GM23338 (cell line): ENCODE data around the gene TMEM201. TPM values are rescaled to one million over a fixed set of nuclear protein-coding genes. Genes with fewer than 3 reads are reported as not detected.

Experiments used
- ATAC-seq: fragments of 200-7000 bp; cut with Tn5 transposase; 3 replicates; pipeline ENCODE4 v1.9.1; 2020
- DNase-seq: peaks from one replicate; pipeline ENCODE4 v3.0.0-alpha.2; 2015; ENCODE audit warnings: low spot score
- H2AFZ ChIP-seq: fragments of 200-600 bp; sonication (generic); 2 replicates; pipeline ENCODE4 v1.8.0; 2016; ENCODE audit warnings: antibody characterized with exemption, mild to moderate bottlenecking, moderate library complexity
- H3F3A ChIP-seq: fragments of 200-600 bp; sonication (generic); replicated peaks from 2 replicates; pipeline ENCODE4 v1.8.0; 2017; ENCODE audit warnings: antibody characterized with exemption, mixed run types, low read depth
- H3K27ac ChIP-seq: fragments of 200-600 bp; sonication (generic); 2 replicates; pipeline ENCODE4 v1.6.1; 2016; ENCODE audit warnings: low read depth
- H3K27me3 ChIP-seq: fragments of 200-600 bp; sonication (generic); 2 replicates; pipeline ENCODE4 v1.8.0; 2016; ENCODE audit warnings: mild to moderate bottlenecking, mixed run types, moderate library complexity; ENCODE audit not compliant: insufficient read depth
- H3K36me3 ChIP-seq: fragments of 200-600 bp; sonication (generic); 2 replicates; pipeline ENCODE4 v1.8.0; 2016; ENCODE audit warnings: mild to moderate bottlenecking; ENCODE audit not compliant: insufficient read depth
- H3K4me1 ChIP-seq: fragments of 200-600 bp; sonication (generic); 2 replicates; pipeline ENCODE4 v1.8.0; 2016; ENCODE audit warnings: mild to moderate bottlenecking, moderate library complexity; ENCODE audit not compliant: insufficient read depth
- H3K4me2 ChIP-seq: fragments of 200-600 bp; sonication (generic); 2 replicates; pipeline ENCODE4 v1.7.1; 2017; ENCODE audit warnings: mixed run types
- H3K4me3 ChIP-seq: fragments of 200-600 bp; sonication (generic); 2 replicates; pipeline ENCODE4 v1.6.1; 2016; ENCODE audit warnings: mixed run types
- H3K79me2 ChIP-seq: fragments of 200-600 bp; sonication (generic); replicated peaks from 2 replicates; pipeline ENCODE4 v1.8.0; 2017; ENCODE audit warnings: mild to moderate bottlenecking; ENCODE audit not compliant: insufficient read depth
- H3K9me2 ChIP-seq: fragments of 200-600 bp; sonication (generic); 2 replicates; pipeline ENCODE4 v1.8.0; 2017; ENCODE audit not compliant: insufficient read depth
- H4K20me1 ChIP-seq: fragments of 200-600 bp; sonication (generic); replicated peaks from 2 replicates; pipeline ENCODE4 v1.8.0; 2017; ENCODE audit warnings: mild to moderate bottlenecking; ENCODE audit not compliant: insufficient read depth
- H3K27ac Mint-ChIP-seq: 2 replicates; pipeline ENCODE4 v1.8.0; 2020; ENCODE audit warnings: inconsistent platforms, mild to moderate bottlenecking, moderate library complexity, mixed read lengths
- H3K27me3 Mint-ChIP-seq: 3 replicates; pipeline ENCODE4 v1.8.0; 2022; ENCODE audit warnings: low read depth, mild to moderate bottlenecking, moderate library complexity, mixed read lengths, inconsistent platforms; ENCODE audit not compliant: insufficient read depth, poor library complexity
- H3K36me3 Mint-ChIP-seq: 3 replicates; pipeline ENCODE4 v1.8.0; 2021; ENCODE audit warnings: low read depth, mild to moderate bottlenecking, inconsistent platforms, moderate library complexity, mixed read lengths
- H3K4me1 Mint-ChIP-seq: 3 replicates; pipeline ENCODE4 v1.8.0; 2020; ENCODE audit warnings: mild to moderate bottlenecking, inconsistent platforms, mixed read lengths
- H3K4me3 Mint-ChIP-seq: 3 replicates; pipeline ENCODE4 v1.8.0; 2021; ENCODE audit warnings: moderate library complexity, mild to moderate bottlenecking, inconsistent platforms, mixed read lengths
- H3K9me3 Mint-ChIP-seq: 3 replicates; pipeline ENCODE4 v1.8.0; 2020; ENCODE audit warnings: moderate library complexity, mild to moderate bottlenecking, inconsistent platforms, mixed read lengths
- EZH2 ChIP-seq: fragments of 200-600 bp; sonication (generic); IDR thresholded peaks from one replicate; pipeline ENCODE4 v1.8.0; 2017; ENCODE audit warnings: antibody characterized with exemption, mild to moderate bottlenecking, low read depth; ENCODE audit not compliant: unreplicated experiment
- EZH2phosphoT487 ChIP-seq: fragments of 200-600 bp; sonication (generic); IDR thresholded peaks from one replicate; pipeline ENCODE4 v1.8.1; 2018; ENCODE audit warnings: antibody characterized with exemption; ENCODE audit not compliant: unreplicated experiment
- JUNB ChIP-seq: IDR thresholded peaks from one replicate; pipeline ENCODE4 v1.6.1; 2016; ENCODE audit warnings: antibody characterized with exemption; ENCODE audit not compliant: unreplicated experiment
- POLR2AphosphoS5 ChIP-seq: IDR thresholded peaks from 2 replicates; pipeline ENCODE4 v1.6.1; 2016; ENCODE audit warnings: antibody characterized with exemption, low read depth
- STAT1 ChIP-seq: IDR thresholded peaks from one replicate; pipeline ENCODE4 v1.6.1; 2016; ENCODE audit warnings: antibody characterized with exemption; ENCODE audit not compliant: unreplicated experiment
- ZNF331 ChIP-seq: fragments of 250-450 bp; sonication (Bioruptor Pico); IDR thresholded peaks from 2 replicates; pipeline ENCODE4 v1.5.0; 2020; ENCODE audit warnings: low read depth, mild to moderate bottlenecking, moderate library complexity
- polyA plus RNA-seq: library from polyadenylated mRNA; unstranded; fragments of >200 nt; fragmentation: Nextera tagmentation; extraction: Ambion mirVana; gene quantifications from 2 replicates; pipeline ENCODE4 v1.2.1, GENCODE V29; 2016
- total RNA-seq: library from RNA; depleted of rRNA; stranded (reverse); fragments of >200 nt; shearing (Covaris generic); gene quantifications from 2 replicates; pipeline ENCODE4 v1.2.3, GENCODE V29; 2014
- TF ChIP-seq, protein P1 (sequence below): IDR thresholded peaks from one replicate; pipeline ENCODE4 v1.6.1; 2018; ENCODE audit warnings: antibody characterized with exemption; ENCODE audit not compliant: unreplicated experiment
- TF ChIP-seq, protein P2 (sequence below): IDR thresholded peaks from 2 replicates; pipeline ENCODE4 v1.6.1; 2016; ENCODE audit warnings: antibody characterized with exemption
- TF ChIP-seq, protein P3 (sequence below), 2 experiments: fragments of 200-600 bp in 1 of 2; sonication (generic) in 1 of 2; conservative IDR thresholded peaks; 2 replicates each; pipeline versions ENCODE4 v1.5.1 to v1.6.1; 2016 to 2017; ENCODE audit warnings: antibody characterized with exemption in 2 of 2, low read depth in 2 of 2, mild to moderate bottlenecking in 2 of 2, moderate library complexity in 1 of 2
- TF ChIP-seq, protein P4 (sequence below): fragments of 250-450 bp; sonication (Bioruptor Pico); IDR thresholded peaks from 2 replicates; pipeline ENCODE4 v1.5.0; 2020; ENCODE audit warnings: mild to moderate bottlenecking, moderate library complexity

TMEM201 gene
- total and polyA plus RNA-seq, 2 experiments from 2014 or later = 11.6 to 27.2 TPM

DNA sequence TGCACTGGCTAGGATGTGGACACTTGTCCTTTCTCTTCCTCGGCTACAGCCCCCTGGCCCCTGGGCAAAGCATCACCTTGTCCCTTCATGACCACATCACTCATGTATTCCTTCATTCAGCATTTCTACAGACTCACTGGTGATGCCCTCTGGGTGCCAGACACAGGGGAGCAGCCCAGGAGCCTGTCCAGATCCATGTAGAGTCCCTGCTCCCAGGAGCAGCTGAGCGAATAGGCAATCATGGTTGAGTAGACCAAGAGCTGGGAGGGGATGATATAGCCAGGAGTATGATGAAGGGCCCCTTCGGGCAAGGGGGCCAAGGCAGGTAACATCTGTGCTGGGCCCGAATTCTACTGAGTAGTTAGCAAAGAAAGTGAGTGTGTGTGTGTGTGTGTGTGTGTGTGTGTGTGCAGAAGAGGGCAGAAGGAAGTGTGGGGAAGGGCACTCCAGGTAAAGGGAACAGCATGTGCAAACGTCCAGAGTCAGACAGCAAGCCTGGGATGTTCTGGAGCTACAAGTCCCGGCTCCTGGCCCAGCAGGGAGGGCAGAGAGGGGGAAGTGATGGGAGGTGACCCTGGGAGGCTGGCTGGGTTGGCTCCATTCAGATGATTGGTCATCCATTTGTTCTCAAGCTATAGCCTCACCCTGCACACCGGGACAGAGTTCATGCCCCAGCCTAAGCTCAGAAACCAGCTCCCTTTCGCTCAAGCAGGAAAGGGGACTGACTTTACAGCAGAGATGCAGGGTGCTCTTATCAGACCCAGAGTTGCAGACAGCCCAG is 41.8 kb downstream of the TMEM201 start (continued):
- TF ChIP-seq, protein P1, sequence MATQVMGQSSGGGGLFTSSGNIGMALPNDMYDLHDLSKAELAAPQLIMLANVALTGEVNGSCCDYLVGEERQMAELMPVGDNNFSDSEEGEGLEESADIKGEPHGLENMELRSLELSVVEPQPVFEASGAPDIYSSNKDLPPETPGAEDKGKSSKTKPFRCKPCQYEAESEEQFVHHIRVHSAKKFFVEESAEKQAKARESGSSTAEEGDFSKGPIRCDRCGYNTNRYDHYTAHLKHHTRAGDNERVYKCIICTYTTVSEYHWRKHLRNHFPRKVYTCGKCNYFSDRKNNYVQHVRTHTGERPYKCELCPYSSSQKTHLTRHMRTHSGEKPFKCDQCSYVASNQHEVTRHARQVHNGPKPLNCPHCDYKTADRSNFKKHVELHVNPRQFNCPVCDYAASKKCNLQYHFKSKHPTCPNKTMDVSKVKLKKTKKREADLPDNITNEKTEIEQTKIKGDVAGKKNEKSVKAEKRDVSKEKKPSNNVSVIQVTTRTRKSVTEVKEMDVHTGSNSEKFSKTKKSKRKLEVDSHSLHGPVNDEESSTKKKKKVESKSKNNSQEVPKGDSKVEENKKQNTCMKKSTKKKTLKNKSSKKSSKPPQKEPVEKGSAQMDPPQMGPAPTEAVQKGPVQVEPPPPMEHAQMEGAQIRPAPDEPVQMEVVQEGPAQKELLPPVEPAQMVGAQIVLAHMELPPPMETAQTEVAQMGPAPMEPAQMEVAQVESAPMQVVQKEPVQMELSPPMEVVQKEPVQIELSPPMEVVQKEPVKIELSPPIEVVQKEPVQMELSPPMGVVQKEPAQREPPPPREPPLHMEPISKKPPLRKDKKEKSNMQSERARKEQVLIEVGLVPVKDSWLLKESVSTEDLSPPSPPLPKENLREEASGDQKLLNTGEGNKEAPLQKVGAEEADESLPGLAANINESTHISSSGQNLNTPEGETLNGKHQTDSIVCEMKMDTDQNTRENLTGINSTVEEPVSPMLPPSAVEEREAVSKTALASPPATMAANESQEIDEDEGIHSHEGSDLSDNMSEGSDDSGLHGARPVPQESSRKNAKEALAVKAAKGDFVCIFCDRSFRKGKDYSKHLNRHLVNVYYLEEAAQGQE = no peak
- no peak for TF ChIP-seq EZH2phosphoT487
- TF ChIP-seq, protein P2, sequence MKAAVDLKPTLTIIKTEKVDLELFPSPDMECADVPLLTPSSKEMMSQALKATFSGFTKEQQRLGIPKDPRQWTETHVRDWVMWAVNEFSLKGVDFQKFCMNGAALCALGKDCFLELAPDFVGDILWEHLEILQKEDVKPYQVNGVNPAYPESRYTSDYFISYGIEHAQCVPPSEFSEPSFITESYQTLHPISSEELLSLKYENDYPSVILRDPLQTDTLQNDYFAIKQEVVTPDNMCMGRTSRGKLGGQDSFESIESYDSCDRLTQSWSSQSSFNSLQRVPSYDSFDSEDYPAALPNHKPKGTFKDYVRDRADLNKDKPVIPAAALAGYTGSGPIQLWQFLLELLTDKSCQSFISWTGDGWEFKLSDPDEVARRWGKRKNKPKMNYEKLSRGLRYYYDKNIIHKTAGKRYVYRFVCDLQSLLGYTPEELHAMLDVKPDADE = no peak
- TF ChIP-seq EZH2 = no peak

DNA sequence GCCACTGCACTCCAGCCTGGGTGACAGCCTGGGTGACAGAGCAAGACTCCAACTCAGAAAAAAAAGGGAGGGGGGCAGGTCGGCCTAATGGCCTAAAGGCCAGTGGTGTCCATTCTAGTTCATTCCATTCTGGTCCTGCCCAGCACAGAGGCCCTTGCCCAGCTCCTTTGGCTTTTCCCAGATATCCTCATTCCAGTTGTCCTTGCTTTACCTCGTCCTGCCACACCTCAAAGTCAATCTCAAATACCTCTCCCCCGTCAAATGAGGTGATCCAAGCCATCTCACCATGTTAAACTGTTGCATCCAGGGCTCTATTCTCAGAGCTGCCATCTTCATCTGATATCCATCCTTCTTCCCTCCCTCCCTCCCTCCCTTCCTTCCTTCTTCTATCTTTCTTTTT is 42.9 kb downstream of the TMEM201 start:
- Mint-ChIP-seq H3K4me3 (no peak overlapping the region), H3K27ac (no peak overlapping the region), H3K36me3 (no peaks in the 10 kb centered on the region), H3K27me3 (peaks cover 10% of the 10 kb centered on the region), H3K9me3 (no peaks in the 10 kb centered on the region), H3K4me1 (peaks cover 9% of the 10 kb centered on the region; the same call in 2 of the 3 replicates)
- Histone ChIP-seq H3K4me1 (no peaks in the 10 kb centered on the region), H3K27ac (no peak overlapping the region), H3K4me3 (no peak overlapping the region), H3K36me3 (no peaks in the 10 kb centered on the region), H3K79me2 (no peaks in the 10 kb centered on the region), H3F3A (no peaks in the 10 kb centered on the region), H4K20me1 (no peaks in the 10 kb centered on the region), H3K9me2 (no peaks in the 10 kb centered on the region), H3K27me3 (peaks cover 4% of the 10 kb centered on the region; the same call in 1 of the 2 replicates), H2AFZ (no peak overlapping the region), H3K4me2 (no peak overlapping the region)
- no peak for ATAC-seq
- no peak for DNase-seq
- TF ChIP-seq EZH2phosphoT487 (no peak), EZH2 (no peak), JUNB (no peak), ZNF331 (CRISPR knock-in tag) (no peak), POLR2AphosphoS5 (no peak), STAT1 (no peak)
- TF ChIP-seq, protein P3, sequence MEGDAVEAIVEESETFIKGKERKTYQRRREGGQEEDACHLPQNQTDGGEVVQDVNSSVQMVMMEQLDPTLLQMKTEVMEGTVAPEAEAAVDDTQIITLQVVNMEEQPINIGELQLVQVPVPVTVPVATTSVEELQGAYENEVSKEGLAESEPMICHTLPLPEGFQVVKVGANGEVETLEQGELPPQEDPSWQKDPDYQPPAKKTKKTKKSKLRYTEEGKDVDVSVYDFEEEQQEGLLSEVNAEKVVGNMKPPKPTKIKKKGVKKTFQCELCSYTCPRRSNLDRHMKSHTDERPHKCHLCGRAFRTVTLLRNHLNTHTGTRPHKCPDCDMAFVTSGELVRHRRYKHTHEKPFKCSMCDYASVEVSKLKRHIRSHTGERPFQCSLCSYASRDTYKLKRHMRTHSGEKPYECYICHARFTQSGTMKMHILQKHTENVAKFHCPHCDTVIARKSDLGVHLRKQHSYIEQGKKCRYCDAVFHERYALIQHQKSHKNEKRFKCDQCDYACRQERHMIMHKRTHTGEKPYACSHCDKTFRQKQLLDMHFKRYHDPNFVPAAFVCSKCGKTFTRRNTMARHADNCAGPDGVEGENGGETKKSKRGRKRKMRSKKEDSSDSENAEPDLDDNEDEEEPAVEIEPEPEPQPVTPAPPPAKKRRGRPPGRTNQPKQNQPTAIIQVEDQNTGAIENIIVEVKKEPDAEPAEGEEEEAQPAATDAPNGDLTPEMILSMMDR (conservative IDR thresholded peaks at IDR 0.05; ENCODE audit: low read depth in 2 of 2) = no peak
- TF ChIP-seq, protein P4, sequence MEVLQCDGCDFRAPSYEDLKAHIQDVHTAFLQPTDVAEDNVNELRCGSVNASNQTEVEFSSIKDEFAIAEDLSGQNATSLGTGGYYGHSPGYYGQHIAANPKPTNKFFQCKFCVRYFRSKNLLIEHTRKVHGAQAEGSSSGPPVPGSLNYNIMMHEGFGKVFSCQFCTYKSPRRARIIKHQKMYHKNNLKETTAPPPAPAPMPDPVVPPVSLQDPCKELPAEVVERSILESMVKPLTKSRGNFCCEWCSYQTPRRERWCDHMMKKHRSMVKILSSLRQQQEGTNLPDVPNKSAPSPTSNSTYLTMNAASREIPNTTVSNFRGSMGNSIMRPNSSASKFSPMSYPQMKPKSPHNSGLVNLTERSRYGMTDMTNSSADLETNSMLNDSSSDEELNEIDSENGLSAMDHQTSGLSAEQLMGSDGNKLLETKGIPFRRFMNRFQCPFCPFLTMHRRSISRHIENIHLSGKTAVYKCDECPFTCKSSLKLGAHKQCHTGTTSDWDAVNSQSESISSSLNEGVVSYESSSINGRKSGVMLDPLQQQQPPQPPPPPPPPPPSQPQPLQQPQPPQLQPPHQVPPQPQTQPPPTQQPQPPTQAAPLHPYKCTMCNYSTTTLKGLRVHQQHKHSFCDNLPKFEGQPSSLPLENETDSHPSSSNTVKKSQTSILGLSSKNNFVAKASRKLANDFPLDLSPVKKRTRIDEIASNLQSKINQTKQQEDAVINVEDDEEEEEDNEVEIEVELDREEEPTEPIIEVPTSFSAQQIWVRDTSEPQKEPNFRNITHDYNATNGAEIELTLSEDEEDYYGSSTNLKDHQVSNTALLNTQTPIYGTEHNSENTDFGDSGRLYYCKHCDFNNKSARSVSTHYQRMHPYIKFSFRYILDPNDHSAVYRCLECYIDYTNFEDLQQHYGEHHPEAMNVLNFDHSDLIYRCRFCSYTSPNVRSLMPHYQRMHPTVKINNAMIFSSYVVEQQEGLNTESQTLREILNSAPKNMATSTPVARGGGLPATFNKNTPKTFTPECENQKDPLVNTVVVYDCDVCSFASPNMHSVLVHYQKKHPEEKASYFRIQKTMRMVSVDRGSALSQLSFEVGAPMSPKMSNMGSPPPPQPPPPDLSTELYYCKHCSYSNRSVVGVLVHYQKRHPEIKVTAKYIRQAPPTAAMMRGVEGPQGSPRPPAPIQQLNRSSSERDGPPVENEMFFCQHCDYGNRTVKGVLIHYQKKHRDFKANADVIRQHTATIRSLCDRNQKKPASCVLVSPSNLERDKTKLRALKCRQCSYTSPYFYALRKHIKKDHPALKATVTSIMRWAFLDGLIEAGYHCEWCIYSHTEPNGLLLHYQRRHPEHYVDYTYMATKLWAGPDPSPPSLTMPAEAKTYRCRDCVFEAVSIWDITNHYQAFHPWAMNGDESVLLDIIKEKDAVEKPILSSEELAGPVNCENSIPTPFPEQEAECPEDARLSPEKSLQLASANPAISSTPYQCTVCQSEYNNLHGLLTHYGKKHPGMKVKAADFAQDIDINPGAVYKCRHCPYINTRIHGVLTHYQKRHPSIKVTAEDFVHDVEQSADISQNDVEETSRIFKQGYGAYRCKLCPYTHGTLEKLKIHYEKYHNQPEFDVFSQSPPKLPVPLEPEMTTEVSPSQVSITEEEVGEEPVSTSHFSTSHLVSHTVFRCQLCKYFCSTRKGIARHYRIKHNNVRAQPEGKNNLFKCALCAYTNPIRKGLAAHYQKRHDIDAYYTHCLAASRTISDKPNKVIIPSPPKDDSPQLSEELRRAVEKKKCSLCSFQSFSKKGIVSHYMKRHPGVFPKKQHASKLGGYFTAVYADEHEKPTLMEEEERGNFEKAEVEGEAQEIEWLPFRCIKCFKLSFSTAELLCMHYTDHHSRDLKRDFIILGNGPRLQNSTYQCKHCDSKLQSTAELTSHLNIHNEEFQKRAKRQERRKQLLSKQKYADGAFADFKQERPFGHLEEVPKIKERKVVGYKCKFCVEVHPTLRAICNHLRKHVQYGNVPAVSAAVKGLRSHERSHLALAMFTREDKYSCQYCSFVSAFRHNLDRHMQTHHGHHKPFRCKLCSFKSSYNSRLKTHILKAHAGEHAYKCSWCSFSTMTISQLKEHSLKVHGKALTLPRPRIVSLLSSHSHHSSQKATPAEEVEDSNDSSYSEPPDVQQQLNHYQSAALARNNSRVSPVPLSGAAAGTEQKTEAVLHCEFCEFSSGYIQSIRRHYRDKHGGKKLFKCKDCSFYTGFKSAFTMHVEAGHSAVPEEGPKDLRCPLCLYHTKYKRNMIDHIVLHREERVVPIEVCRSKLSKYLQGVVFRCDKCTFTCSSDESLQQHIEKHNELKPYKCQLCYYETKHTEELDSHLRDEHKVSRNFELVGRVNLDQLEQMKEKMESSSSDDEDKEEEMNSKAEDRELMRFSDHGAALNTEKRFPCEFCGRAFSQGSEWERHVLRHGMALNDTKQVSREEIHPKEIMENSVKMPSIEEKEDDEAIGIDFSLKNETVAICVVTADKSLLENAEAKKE = no peak
- TF ChIP-seq, protein P2 = no peak
